Dendritic cell treated with granulocyte-macrophage colony-stimulating factor and Interleukin-4, amounts not matched to agents 40 ng/mL and 50 ng/mL, for 4 days (primary cell): ENCODE data around the gene PXT1.
A peak's percentile ranks its signal among the peaks of the same experiment; 100 is the strongest.

Experiments
- H3K27ac Mint-ChIP-seq: one replicate; pipeline ENCODE4 v1.8.0; 2022; ENCODE audit warnings: mild to moderate bottlenecking, mixed read lengths
- H3K27me3 Mint-ChIP-seq: one replicate; pipeline ENCODE4 v1.8.0; 2022; ENCODE audit warnings: mild to moderate bottlenecking, mixed read lengths
- H3K36me3 Mint-ChIP-seq: one replicate; pipeline ENCODE4 v1.8.0; 2022; ENCODE audit warnings: low read depth, mixed read lengths
- H3K4me1 Mint-ChIP-seq: one replicate; pipeline ENCODE4 v1.8.0; 2022; ENCODE audit warnings: low read depth, mixed read lengths
- H3K4me3 Mint-ChIP-seq: one replicate; pipeline ENCODE4 v1.8.0; 2022; ENCODE audit warnings: mild to moderate bottlenecking, moderate library complexity, mixed read lengths
- H3K9me3 Mint-ChIP-seq: one replicate; pipeline ENCODE4 v1.8.0; 2022; ENCODE audit warnings: mixed read lengths
- intact Hi-C: fragments of 100-400 bp; cut with micrococcal nuclease; formaldehyde crosslinking; loops from one replicate; pipeline ENCODE4 v1.15.0; 2022

Gene PXT1

GRCh38 chr6:36346486-36347273, 96.0 kb downstream of the PXT1 start:
- no peaks in the 10 kb centered on the region for H3K9me3 Mint-ChIP-seq
- intact Hi-C loops: no loop called here
- peaks cover 13% of the 10 kb centered on the region for H3K27me3 Mint-ChIP-seq
- peaks cover 9% of the 10 kb centered on the region for H3K4me1 Mint-ChIP-seq
- no peak overlapping the region for H3K27ac Mint-ChIP-seq
- no peaks in the 10 kb centered on the region for H3K36me3 Mint-ChIP-seq
- no peak overlapping the region for H3K4me3 Mint-ChIP-seq

DNA sequence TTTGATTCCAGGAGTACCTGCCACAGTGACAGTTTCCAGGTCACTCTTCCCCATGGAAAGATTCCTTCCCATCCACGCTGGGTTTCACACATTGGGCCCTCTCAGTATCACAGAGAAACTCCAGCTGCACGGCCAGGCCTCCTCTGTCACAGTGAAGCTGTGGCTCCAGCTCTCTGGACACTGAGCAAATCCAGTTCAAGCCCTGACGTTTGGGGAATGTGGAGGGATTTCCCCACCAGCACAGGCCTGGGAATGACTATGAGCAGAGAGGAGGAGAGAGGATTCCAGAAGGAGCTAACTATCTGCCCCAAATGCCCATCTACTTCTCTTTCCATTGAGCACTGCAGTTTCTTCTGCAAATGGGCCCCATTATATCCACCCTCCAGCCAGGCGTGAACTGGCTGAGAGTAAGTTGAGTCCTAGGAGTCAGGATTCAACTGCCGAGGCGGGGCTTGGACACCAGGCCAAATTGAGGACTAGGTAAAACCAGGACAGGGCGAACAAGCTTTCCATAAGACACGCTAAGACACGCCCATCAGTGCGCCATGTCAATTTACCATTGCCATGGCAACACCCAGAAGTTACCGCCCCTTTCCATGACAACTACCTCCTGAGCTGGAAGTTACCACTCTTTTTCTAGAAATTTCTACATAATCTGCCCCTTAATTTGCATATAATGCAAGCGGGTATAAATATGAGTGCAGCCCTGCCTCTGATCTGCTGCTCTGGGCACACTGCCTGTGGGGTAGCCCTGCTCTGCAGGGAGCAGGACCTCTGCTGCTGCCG, 96.8 kb downstream of the PXT1 start:
- no peaks in the 10 kb centered on the region for H3K9me3 Mint-ChIP-seq
- peaks cover 11% of the 10 kb centered on the region for H3K4me1 Mint-ChIP-seq
- intact Hi-C loops: no loop called here
- H3K36me3 Mint-ChIP-seq: no peaks in the 10 kb centered on the region
- peaks cover 14% of the 10 kb centered on the region for H3K27me3 Mint-ChIP-seq
- H3K27ac Mint-ChIP-seq: no peak overlapping the region
- no peak overlapping the region for H3K4me3 Mint-ChIP-seq

GRCh38 chr6:36343109-36343680, 99.5 kb downstream of the PXT1 start:
- H3K27ac Mint-ChIP-seq: no peak overlapping the region
- H3K27me3 Mint-ChIP-seq: peaks cover 28% of the 10 kb centered on the region
- H3K4me3 Mint-ChIP-seq: no peak overlapping the region
- no peaks in the 10 kb centered on the region for H3K9me3 Mint-ChIP-seq
- intact Hi-C loops: no loop called here
- H3K4me1 Mint-ChIP-seq: peaks cover 11% of the 10 kb centered on the region
- H3K36me3 Mint-ChIP-seq: no peaks in the 10 kb centered on the region

- intact Hi-C loops: loop anchor here (2.0 kb wide), 1 partner anchor 20 kb away; no protein-coding TSS in a partner anchor
- Mint-ChIP-seq H3K4me1 (peaks cover 17% of the 10 kb centered on the region), H3K4me3 (peak overlapping the region; percentile 58), H3K27ac (peak overlapping the region; percentile 58), H3K9me3 (no peaks in the 10 kb centered on the region), H3K36me3 (no peaks in the 10 kb centered on the region), H3K27me3 (peaks cover 32% of the 10 kb centered on the region)
Measured at GRCh38 chr6:36340618-36341454, 101.8 kb downstream of the PXT1 start.
